Skin of body (tissue), 2 donors: ENCODE results near the gene ABCA9. TPM values are rescaled to one million over a fixed set of nuclear protein-coding genes. Genes with fewer than 3 reads are reported as not detected.

ENCODE experiments used
- DNase-seq: peaks from one replicate; lab custom pipeline; 2025; lab: John Stamatoyannopoulos, UW
- total RNA-seq: library from RNA; depleted of rRNA; stranded (reverse); fragments of >200 nt; gene quantifications from one replicate; pipeline ENCODE4 v1.2.3, GENCODE V29; 2014

The ABCA9 gene
- total RNA-seq, 1 donor from 2014 or later, result 18.9 TPM

DNA sequence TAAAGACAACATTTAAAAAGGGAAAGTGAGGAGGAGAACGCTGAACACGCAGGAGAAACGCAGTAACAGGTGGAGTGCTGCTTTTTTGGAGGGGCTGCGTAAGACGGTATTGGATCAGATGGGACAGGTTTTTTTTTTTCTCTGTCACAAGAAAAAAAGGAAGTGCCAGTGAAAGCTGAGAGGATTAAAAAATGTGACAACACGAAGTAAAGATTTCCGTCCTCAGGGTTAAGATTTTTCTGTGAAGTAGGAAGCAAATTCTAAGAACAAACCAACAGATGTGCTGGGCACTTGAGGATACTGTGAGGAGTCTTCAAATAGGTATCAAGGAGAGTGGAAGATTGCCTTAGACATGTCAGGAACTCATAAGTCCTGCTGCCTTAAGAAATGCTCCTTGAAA is 5.8 kb upstream of the ABCA9 start:
- no peak for DNase-seq

DNA sequence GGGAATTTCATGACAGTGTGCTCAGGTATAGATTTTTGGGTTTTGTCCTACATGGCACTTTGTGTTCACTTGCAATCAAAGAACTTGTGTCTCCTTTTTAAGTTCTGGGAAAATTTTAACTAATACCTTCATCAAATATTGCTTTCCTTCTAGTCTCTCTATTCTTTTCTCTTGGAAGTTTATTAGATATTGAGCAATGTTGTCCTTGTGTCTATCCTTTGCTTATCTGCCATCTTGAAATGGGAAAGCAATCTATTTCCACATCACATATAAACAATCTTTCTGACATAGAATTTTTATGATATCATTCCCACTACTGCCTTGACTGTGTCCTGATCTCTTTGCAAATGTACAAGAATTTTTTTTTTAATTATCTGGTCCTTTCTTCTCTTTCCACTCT is 4.4 kb upstream of the ABCA9 start:
- no peak for DNase-seq

DNA sequence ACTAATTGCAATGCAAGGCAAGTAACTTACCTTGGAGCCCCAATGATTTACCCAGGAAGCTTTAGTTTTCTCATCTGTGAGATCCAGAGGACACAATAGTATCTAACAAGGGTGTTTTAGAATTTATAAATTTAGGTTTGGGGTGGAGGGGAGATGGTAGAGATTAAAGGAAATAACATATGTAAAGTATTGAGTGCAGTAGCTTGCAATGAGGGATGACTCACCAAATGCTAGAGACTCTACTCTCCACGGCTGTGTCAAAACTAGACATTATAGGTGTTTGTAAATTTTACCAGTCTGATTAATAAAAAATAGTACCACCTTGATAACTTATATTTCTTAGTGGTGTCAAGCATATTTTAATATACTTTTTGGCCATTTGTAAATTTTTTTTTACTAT is 3.7 kb upstream of the ABCA9 start:
- no peak for DNase-seq

DNA sequence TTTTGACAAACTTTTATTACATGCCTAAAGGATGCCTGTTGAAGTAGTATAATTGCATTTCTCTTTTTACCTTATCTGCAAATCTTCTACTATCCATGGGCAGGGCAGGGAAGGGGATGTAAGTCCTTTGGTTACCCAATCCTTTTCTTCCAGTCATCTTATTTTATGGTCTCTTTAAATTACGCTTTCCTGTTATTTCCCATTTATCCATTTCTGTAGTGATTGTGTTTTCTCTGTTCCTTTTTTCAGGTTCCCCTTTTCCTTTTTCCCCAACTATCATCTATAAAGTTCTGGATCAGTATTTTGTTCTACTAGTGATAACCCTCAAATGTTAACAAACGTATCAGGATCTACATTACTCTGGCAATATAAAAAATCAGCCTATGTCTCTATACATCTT is 3.3 kb upstream of the ABCA9 start:
- DNase-seq, result no peak

DNA sequence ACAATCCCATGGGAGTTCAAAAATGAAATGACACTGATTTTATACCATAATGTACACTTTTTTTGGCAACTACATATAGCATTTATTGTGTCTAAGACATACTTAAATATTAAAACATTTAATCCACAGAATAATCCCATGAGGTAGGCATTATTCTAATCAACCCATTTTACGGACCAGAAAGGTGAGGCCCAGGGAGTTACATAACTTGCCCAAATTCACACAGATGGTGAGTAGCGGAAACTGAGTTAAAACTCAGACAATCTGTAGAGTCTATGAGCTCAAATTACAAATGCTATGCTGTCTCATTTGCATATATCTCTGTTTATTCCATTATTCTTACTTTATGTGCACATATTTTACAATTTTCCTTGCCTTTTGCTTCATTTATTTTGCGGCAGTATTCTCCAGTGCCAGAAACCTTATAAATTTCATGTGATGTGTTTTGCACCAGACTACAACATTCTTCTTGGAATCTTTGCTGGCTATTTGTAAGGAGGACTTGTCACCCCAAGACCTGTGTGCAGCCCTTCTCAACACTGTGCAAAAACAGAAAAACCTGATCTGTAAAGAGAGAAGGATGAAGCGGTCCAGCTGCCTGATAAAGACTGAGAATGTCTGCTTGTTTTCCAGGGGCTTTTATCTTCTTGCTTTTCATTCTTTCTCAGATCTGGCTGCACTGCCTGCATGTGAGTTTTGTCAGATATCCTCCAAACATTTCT is 2.3 kb upstream of the ABCA9 start:
- DNase-seq, result no peak

DNA sequence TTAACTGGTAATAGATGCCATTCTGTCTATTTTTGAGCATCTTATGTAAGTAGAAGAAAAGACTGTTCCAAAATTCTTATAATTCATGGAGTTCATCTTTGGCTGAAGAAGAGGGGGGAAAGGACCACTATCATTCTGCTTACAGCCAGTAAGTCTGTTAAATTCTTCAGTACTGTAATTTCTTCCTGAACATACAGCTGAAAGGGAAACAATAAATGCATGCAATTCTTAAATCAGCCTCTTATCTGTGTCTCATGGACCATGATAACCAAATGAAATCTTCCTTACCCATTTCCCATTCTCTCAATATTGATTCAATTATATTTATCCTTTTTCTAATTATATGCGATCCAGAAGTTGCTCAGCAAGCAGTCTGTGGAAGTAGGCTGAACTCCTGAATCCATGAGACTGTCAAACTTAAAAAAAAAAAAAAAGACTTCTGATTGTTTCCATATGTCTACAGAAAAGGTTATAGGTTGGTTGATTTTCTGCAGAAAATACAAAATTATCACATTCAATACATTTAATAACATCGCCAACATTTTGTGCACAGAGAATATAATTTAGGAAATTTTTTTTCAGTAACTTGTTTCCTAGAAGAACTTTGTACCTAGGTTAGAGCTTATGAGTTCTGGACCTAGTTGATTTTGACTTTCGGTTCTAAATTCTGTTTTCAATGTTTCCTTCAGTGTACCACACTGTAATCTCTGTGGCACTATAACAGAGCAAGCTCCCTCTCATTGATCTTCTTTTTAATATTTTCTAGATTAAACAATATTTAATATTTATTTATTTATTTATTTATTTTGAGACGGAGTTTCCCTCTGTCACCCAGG is 1.2 kb upstream of the ABCA9 start:
- DNase-seq, result peak; percentile 56

DNA sequence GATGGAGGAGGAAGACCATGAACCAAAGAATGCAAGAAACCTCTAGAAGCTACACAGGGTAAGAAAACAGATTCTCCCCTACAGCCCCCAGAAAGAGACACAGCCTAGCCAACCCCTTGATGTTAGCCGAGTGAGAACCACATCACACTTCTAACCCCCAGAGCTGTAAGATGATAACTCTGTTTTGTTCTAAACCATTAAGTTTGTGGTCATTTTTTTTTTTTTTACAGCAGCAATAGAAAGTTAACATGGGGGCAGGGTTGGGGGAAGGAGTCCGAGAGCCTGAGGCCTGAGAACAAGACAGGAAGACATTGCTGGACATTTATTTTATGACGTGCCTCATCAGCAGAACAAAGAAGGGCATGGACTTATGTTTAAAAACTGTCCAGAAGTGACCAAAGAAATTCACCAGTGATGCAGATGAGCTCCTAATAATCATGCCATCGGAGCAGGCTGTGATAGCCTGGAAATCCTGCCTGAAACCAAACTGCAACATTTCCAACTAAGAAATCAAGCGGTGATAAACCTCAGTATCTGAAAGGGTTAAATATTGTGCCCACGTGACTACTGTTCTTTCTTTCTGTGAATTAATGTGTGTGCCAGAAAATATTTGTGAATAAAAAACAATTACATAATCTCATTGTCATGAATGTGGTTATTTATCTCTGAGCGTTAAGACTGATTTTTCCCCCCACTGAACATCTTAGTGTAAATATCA is 1.1 kb downstream of the ABCA9 start:
- DNase-seq, result no peak

DNA sequence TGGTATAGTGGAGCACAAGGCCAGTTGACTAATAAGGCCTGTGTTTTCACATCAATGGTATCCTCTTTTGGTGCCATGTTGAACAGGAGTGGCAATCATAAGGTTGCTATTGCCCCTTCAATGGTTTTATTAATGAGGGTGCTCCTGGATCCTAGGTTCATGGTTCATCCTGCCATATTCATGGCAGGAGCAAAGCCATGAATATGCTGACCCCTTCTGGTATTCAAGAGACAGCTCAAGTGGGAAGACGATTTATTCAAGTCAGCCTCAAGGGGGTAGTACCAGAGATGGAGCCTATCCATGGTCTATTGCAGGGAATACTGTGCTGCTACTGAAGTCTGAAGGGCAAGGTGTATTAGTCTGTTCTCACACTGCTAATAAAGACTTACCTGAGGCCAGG is 2.6 kb downstream of the ABCA9 start:
- DNase-seq, result no peak

DNA sequence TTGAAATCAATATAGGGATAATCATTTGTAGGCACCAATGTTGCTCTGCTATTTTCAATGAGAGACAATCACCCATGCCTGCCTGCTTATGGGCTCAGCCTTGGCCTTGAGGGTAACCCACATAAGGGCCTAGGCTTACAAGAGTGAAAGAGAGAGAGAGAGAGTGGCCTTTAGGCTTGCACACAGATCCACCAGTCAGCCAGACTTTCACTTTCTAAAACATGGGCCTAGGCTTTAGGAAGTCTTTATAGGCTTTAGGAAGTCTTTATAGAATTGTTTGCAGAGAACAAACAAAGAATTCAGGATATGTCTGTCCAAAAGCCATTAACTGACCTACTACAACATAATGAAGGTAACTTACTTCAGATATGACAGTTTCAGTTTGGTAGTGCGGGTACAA is 3.4 kb downstream of the ABCA9 start:
- DNase-seq, result no peak

DNA sequence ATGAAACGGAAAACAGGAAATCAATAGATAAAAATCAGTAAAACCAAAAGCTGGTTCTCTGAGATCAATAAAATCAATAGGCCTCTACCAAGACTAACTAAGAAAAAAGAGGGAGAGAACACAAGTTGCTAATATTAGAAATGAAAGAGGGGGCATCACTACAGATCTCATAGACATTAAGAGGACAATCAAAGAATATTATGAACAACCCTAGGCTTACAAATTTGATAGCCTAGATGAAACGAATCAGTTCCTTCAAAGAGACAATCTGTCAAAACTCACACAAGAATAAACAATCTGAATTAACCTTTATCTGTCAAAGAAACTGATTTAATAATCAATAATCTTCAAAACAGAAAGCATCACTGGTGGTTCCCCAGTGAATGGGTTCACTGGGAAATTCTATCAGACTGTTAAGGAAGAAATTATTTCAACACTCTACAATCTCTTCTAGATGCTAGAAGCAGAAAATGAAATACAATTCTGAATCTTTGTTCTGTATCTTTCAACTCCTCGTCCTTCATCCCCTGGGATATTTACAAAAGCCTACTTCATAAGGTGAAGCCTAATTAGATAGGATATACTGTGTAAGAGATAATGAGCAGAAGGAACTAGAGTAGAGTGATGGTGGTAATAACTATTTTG is 4.4 kb downstream of the ABCA9 start:
- no peak for DNase-seq

DNA sequence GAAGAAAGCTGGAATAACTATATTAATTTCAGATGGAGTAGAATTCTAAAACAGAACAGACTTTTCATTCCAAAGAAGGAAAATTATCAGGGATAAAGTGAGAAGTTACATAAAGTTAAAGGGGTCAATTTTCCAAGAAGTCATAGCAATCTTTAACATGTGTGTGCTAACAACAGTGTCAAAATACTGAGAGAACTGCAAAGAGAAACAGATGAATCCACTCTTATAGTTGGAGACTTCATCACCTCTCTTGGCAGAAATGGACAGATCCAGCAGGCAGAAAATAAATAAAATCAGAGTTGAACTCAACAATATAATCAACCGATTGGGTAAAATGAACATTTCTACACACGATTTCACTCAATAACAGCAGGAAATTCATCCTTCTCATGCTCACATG is 5.4 kb downstream of the ABCA9 start:
- DNase-seq, result no peak

DNA sequence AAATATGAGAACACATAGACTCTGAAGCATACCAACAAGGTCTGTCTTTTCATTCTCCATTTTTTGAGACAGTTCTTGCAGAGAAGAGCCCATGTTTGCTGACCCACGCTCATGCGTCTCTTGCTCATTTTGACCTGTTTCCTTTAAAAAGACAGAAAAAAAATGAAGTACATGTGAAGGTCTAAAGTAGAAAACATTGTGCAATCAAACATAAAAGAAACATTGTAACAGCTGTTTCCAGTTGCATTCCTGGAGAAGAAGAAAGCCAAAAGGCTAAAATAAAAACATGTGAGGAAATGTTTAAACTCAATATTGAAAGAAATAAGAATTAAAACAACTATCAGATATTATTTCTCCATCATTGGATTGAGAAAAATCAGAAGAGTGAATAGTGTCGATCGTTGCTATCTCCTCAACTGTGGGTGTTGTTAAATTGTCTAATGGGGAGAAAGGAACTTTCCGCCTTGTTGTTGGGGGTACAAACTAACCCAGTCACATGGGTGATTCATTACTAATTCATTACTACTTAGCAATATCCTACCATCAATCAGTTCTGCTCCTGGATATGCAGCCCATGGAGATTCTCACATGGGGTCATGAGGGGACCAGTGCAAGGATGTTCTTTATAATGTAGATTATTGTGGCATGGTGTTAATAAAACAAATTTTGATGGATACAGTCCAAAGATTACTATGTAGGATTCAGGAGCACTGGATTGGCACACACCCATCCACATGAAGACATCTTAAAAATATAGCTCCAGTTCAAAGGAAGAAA is 9.5 kb downstream of the ABCA9 start:
- peak; percentile 80 for DNase-seq

DNA sequence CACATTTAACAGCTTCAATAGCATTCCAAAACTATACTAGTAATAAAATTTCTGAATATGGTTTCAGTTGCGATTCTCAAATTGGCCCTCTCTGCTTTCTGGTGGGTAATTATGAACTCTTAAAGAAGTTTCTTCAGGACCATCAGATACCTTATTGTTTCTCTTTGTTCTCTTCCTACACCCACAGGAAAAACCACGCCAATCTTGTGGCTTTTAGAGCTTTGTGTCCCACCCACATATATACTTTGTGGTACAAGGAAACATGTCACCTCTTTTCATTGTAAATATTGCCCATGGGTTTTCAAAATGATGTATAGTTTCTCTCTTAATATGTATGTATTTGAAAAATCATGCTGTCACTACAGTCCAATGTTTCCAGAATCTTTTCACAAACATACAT is 12.1 kb downstream of the ABCA9 start:
- no peak for DNase-seq

DNA sequence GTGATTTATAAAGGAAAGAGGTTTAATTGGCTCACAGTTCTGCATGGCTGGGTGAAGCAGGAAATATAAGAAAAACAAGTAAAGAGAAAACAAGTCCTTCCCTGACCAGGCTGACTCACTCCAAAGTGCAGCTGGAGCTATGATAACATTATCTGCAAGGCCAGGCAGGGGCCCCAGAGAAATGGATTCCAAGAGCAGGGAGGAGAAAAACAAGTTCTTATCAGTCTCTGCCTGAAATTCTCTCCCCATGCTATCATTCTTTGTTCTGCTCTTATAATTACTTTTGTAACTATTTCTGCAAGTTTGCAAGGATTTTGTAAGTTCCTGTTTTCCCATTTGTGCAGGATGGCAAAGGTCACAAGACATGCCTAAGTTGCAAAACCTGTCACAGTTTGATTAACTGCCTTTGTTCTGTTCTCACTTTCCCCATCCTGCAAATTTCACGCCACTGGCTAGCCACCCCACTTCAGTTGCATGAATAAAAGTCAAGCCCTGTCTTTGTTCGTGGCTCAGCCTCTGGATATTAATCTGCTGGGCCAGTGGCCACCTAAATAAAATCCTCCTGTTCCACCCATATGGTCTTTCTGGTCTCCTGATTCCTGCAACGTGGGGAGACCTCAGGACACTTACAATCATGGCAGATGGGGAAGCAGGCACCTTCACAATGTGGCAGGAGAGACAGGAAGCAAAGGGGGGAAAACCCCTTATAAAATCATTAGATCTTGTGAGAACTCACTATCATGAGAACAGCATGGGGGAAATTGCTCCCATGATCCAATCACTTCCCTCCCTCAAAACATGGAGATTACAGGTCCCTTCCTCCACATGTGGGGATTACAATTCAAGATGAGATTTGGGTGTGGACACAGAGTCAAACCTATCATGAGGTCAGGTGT is 13.1 kb downstream of the ABCA9 start:
- peak; percentile 62 for DNase-seq

DNA sequence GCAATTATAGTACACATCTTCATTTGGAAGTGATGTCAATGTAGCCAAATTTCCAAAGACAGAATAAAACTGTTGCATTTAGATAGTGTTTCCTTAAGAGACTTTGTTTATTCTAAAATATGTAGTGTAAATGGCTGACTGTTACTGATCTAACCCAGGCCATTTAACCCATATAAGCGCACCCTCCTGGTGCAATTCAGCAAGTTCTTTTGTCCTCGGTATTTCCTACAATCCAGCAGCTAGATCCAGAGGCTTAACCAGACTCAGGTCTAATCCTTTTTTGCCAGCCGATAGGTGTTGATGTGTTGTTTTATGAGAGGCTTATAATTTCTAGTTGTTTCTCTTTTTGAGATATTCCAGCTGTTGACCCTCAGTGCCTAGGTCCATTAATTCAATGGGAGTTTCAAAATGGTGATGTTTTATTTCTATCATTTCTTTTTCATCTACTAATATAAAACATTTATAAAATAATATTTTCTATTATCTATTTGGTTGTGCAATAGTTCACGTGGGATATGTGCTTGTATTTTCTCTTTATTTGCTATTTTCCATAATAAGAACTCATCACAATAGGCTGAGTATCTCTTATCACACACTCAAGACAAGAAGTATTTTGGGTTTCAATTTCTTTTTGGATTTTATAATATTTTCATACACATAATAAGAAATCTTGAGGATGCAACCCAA is 14.5 kb downstream of the ABCA9 start:
- DNase-seq, result no peak

DNA sequence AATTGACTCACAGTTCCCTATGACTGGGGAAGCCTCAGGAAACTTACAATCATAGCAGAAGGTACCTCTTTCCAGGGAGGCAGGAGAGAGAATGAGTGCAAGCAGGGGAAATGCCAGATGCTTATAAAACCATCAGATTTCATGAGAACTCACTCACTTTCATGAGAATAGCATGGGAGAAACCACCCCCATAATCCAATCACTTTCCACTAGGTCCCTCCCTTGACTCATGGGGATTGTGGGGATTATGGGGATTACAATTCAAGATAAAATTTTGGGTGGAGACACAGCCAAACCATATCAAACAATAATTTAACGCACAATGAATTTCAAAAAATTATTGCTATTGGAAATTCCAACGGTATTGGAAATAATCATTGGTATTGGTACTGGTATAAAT is 15.1 kb downstream of the ABCA9 start:
- DNase-seq, result no peak

DNA sequence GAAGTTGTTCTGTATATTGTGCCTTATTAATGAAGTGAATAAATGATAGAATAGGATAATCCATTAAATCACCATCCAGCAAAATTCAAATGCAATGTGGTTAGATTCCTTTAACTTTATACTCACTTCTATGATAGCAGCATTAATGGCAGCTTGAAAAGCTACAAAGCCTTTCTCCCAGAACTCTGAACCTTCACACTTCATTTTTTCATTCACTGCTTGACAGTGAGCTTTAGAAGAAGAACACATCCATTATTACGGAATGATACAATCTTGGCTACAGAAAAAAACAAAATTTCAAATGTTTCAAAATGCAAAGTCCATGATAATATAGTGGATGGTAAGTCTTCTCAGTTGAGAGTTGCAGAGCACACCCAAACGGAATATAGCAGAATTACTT is 16.4 kb downstream of the ABCA9 start:
- no peak for DNase-seq

DNA sequence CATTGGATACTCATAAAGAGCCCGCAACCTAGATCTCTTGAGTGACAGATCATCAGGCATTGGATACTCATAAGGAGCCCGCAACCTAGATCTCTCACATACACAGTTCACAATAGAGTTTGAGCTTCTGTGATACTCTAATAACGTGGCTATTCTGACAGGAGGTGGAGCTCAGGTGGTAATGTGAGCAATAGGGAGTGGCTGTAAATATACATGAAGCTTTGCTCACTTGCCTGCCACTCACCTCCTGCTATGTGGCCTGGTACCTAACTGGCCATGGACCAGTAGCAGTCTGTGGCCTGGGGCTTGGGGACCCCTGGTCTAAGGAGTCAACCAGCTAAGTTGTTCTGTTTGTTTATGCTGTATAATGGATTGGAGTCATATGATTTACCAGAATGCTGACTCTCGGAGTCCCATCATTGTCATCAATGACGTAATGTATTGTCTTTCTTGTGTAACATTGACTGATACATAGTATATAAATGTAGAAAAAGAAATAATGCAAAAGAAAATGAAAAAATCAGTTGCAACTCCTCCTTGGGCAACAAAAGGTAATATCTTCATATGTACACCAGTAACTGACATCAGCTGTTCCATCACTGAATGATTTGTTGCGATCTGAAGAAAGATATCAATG is 17.5 kb downstream of the ABCA9 start:
- DNase-seq, result no peak

DNA sequence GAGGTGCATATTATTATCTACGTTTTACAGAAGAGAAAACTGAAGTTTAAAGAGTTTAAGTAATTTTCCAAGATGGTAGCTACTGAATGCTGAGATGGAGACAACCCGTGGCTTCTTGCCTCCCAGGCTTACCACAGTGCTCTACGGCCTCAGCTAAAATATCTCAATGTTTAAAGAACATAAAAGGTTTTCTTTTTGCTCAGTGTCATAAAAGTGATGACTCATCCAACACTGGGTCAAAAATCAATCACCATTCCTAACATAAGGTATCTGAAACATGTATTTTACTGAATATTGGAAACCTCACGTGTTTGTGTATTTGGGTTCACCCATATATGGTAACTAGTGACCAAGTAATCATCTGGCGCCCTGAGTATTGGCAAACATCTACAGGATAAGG is 18.4 kb downstream of the ABCA9 start:
- DNase-seq, result no peak
